Neural progenitor cell (in vitro differentiated cells): ENCODE results near the gene UBE3A. TPM values are rescaled to one million over a fixed set of nuclear protein-coding genes. Genes with fewer than 3 reads are reported as not detected.

Source experiments
- DNase-seq: peaks from one replicate; pipeline ENCODE4 v3.0.0-alpha.2; 2016; ENCODE audit warnings: low spot score
- H2AFZ ChIP-seq: fragments of 200-600 bp; sonication (generic); replicated peaks from 2 replicates; pipeline ENCODE4 v1.6.1; 2016; ENCODE audit warnings: antibody characterized with exemption
- H3F3A ChIP-seq: fragments of 200-600 bp; sonication (generic); 2 replicates; pipeline ENCODE4 v1.6.1; 2016; ENCODE audit warnings: antibody characterized with exemption, low read depth
- H3K27ac ChIP-seq: fragments of 200-600 bp; sonication (generic); 2 replicates; pipeline ENCODE4 v1.5.1; 2016; ENCODE audit warnings: mild to moderate bottlenecking
- H3K27me3 ChIP-seq: fragments of 200-600 bp; sonication (generic); 2 replicates; pipeline ENCODE4 v1.6.1; 2016; ENCODE audit warnings: mild to moderate bottlenecking, moderate library complexity
- H3K36me3 ChIP-seq: fragments of 200-600 bp; sonication (generic); 2 replicates; pipeline ENCODE4 v1.5.1; 2016
- H3K4me1 ChIP-seq: fragments of 200-600 bp; sonication (generic); 2 replicates; pipeline ENCODE4 v1.6.1; 2016; ENCODE audit warnings: mixed run types
- H3K4me2 ChIP-seq: fragments of 200-600 bp; sonication (generic); 2 replicates; pipeline ENCODE4 v1.6.1; 2016
- H3K4me3 ChIP-seq: fragments of 200-600 bp; sonication (generic); 2 replicates; pipeline ENCODE4 v1.5.1; 2016
- H3K79me2 ChIP-seq: fragments of 200-600 bp; sonication (generic); 2 replicates; pipeline ENCODE4 v1.6.1; 2016; ENCODE audit warnings: low read depth
- H3K9ac ChIP-seq: fragments of 200-600 bp; sonication (generic); 2 replicates; pipeline ENCODE4 v1.6.1; 2016
- H3K9me3 ChIP-seq: fragments of 200-600 bp; sonication (generic); 2 replicates; pipeline ENCODE4 v1.5.1; 2016; ENCODE audit warnings: low read depth
- H4K20me1 ChIP-seq: fragments of 200-600 bp; sonication (generic); 2 replicates; pipeline ENCODE4 v1.6.1; 2016; ENCODE audit warnings: low read depth
- H3K27ac Mint-ChIP-seq: 3 replicates; pipeline ENCODE4 v1.8.0; 2021; ENCODE audit warnings: mixed read lengths
- H3K27me3 Mint-ChIP-seq: 2 replicates; pipeline ENCODE4 v1.8.0; 2022; ENCODE audit warnings: low read depth, mild to moderate bottlenecking, inconsistent platforms, moderate library complexity, mixed read lengths; ENCODE audit not compliant: insufficient read depth
- H3K36me3 Mint-ChIP-seq: 3 replicates; pipeline ENCODE4 v1.8.0; 2021; ENCODE audit warnings: mixed read lengths
- H3K4me1 Mint-ChIP-seq: 3 replicates; pipeline ENCODE4 v1.8.0; 2021; ENCODE audit warnings: mixed read lengths
- H3K4me3 Mint-ChIP-seq: 3 replicates; pipeline ENCODE4 v1.8.0; 2021; ENCODE audit warnings: mild to moderate bottlenecking, moderate library complexity, mixed read lengths
- H3K9me3 Mint-ChIP-seq: 3 replicates; pipeline ENCODE4 v1.8.0; 2020; ENCODE audit warnings: mixed read lengths
- EZH2 ChIP-seq: fragments of 200-600 bp; sonication (generic); IDR thresholded peaks from 2 replicates; pipeline ENCODE4 v1.6.1; 2017; ENCODE audit warnings: antibody characterized with exemption, mild to moderate bottlenecking, moderate library complexity
- EZH2phosphoT487 ChIP-seq: fragments of 200-600 bp; sonication (generic); IDR thresholded peaks from 2 replicates; pipeline ENCODE4 v1.6.1; 2017; ENCODE audit warnings: antibody characterized with exemption
- total RNA-seq: library from RNA; depleted of rRNA; stranded (reverse); fragments of >200 nt; gene quantifications from 2 replicates; pipeline ENCODE4 v1.2.3, GENCODE V29; 2015; ENCODE audit warnings: low replicate concordance
- TF ChIP-seq, protein P1 (sequence below): fragments of 200-600 bp; sonication (generic); IDR thresholded peaks from 2 replicates; pipeline ENCODE4 v1.5.1; 2017; ENCODE audit warnings: antibody characterized with exemption, mild to moderate bottlenecking

UBE3A gene
- total RNA-seq, 1 donor from 2014 or later, result 117 TPM

DNA sequence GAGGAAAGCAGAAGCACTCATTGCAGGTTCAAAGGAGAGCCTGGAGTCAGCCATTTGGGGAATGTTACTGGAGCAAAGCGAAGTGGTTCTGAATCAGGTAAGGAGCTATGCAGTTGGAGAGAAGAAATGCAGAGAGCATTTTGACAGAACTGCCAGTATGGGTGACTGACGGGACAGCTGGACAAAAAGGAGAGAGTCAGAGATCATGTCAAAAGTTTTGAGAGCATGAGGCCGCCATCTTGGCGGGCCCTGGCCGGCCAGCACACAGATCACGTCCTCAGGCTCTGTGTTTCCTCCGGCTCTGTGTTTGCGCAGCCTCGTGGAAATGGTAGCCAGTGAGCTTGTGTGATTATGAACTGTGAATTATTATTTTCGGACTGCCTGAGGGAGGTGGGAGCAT is 29.8 kb upstream of the UBE3A start:
- Histone ChIP-seq H3K27me3 (no peaks in the 10 kb centered on the region), H3K4me1 (no peaks in the 10 kb centered on the region), H3K9me3 (no peaks in the 10 kb centered on the region), H2AFZ (no peak overlapping the region), H3K79me2 (no peaks in the 10 kb centered on the region), H3K36me3 (no peaks in the 10 kb centered on the region), H3F3A (no peaks in the 10 kb centered on the region), H3K27ac (no peak overlapping the region), H3K4me2 (no peak overlapping the region), H3K4me3 (no peak overlapping the region), H3K9ac (no peak overlapping the region), H4K20me1 (no peaks in the 10 kb centered on the region)
- Mint-ChIP-seq H3K9me3 (peaks cover 6% of the 10 kb centered on the region), H3K4me3 (no peak overlapping the region), H3K27me3 (peaks cover 6% of the 10 kb centered on the region), H3K36me3 (no peaks in the 10 kb centered on the region), H3K4me1 (peaks cover 3% of the 10 kb centered on the region), H3K27ac (no peak overlapping the region)
- no peak for DNase-seq
- TF ChIP-seq EZH2phosphoT487, result no peak
- TF ChIP-seq, protein P1, sequence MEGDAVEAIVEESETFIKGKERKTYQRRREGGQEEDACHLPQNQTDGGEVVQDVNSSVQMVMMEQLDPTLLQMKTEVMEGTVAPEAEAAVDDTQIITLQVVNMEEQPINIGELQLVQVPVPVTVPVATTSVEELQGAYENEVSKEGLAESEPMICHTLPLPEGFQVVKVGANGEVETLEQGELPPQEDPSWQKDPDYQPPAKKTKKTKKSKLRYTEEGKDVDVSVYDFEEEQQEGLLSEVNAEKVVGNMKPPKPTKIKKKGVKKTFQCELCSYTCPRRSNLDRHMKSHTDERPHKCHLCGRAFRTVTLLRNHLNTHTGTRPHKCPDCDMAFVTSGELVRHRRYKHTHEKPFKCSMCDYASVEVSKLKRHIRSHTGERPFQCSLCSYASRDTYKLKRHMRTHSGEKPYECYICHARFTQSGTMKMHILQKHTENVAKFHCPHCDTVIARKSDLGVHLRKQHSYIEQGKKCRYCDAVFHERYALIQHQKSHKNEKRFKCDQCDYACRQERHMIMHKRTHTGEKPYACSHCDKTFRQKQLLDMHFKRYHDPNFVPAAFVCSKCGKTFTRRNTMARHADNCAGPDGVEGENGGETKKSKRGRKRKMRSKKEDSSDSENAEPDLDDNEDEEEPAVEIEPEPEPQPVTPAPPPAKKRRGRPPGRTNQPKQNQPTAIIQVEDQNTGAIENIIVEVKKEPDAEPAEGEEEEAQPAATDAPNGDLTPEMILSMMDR, result no peak
- TF ChIP-seq EZH2, result no peak

DNA sequence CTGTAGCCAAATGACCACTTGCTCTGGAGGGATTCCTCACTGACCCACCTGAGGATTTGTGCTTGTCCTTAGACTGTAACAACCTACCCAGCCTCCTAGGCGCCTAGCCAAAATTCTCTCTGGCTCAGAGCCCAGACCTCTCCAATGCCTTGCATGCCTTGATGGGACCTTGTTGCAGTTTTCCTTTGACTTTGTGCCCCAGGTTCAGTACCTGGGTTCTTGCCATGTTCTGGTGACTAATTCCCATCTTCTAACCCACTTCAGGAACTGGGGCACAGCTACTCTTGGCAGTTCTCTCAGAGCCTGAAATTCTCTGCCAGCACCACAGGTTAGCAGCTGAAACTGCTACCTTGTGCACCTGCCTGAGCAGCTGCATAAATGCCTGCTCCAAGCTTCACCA is 27.0 kb upstream of the UBE3A start:
- no peak overlapping the region for H3K9ac ChIP-seq
- H4K20me1 ChIP-seq, result no peaks in the 10 kb centered on the region
- H3K27me3 ChIP-seq, result no peaks in the 10 kb centered on the region
- H3K4me3 ChIP-seq, result no peak overlapping the region
- H3K4me2 ChIP-seq, result no peak overlapping the region
- H3K4me3 Mint-ChIP-seq, result no peak overlapping the region
- no peaks in the 10 kb centered on the region for H3K36me3 Mint-ChIP-seq
- no peak for TF ChIP-seq EZH2phosphoT487
- no peak for TF ChIP-seq EZH2
- TF ChIP-seq, protein P1, result no peak
- DNase-seq, result no peak
- peaks cover 3% of the 10 kb centered on the region for H3K9me3 Mint-ChIP-seq
- H3K9me3 ChIP-seq, result no peaks in the 10 kb centered on the region
- H3K27me3 Mint-ChIP-seq, result peaks cover 3% of the 10 kb centered on the region
- no peak overlapping the region for H2AFZ ChIP-seq
- no peak overlapping the region for H3K27ac ChIP-seq
- H3K36me3 ChIP-seq, result no peaks in the 10 kb centered on the region
- H3K27ac Mint-ChIP-seq, result no peak overlapping the region
- H3K4me1 Mint-ChIP-seq, result no peaks in the 10 kb centered on the region
- no peaks in the 10 kb centered on the region for H3K4me1 ChIP-seq
- H3K79me2 ChIP-seq, result no peaks in the 10 kb centered on the region
- no peaks in the 10 kb centered on the region for H3F3A ChIP-seq

DNA sequence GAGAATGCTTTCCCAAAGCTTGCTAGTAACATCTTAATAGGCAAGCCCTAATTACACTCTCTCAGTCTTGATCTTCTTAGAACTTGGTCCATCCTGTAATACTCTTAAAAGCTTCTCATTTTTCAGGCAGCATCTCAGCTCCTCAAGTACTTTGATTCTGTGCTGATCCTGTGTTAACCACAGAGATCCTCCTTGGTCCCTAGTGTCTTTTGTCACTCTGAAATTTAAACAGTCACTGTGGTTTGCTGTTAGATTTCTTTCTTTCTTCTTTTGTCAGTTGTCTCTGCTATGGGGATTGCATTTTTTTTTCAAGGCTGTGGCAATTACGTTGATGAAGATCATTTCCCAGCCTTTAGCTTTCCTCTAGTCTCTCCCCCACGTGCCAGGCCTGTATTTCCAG is 26.0 kb upstream of the UBE3A start:
- Mint-ChIP-seq H3K9me3 (peaks cover 3% of the 10 kb centered on the region), H3K36me3 (no peaks in the 10 kb centered on the region), H3K4me3 (no peak overlapping the region), H3K27ac (no peak overlapping the region), H3K27me3 (peaks cover 3% of the 10 kb centered on the region), H3K4me1 (no peaks in the 10 kb centered on the region)
- no peaks in the 10 kb centered on the region for H3K36me3 ChIP-seq
- H3K27ac ChIP-seq, result no peak overlapping the region
- H3K9ac ChIP-seq, result no peak overlapping the region
- no peaks in the 10 kb centered on the region for H3K79me2 ChIP-seq
- H3K9me3 ChIP-seq, result no peaks in the 10 kb centered on the region
- no peak overlapping the region for H2AFZ ChIP-seq
- TF ChIP-seq EZH2, result no peak
- no peak for TF ChIP-seq EZH2phosphoT487
- TF ChIP-seq, protein P1, result no peak
- no peak overlapping the region for H3K4me2 ChIP-seq
- H3K27me3 ChIP-seq, result no peaks in the 10 kb centered on the region
- no peaks in the 10 kb centered on the region for H3F3A ChIP-seq
- H4K20me1 ChIP-seq, result no peaks in the 10 kb centered on the region
- DNase-seq, result no peak
- H3K4me3 ChIP-seq, result no peak overlapping the region
- H3K4me1 ChIP-seq, result no peaks in the 10 kb centered on the region
